Ascending aorta (tissue), 2 donors: ENCODE measurements around the gene CACNA1G. TPM values are rescaled to one million over a fixed set of nuclear protein-coding genes. Genes with fewer than 3 reads are reported as not detected.

ENCODE experiments used
- DNase-seq, 2 donors: peaks; one replicate each; pipeline ENCODE4 v3.0.0-alpha.2; 2019; ENCODE audit warnings: low spot score in 2 of 2
- H3K27ac ChIP-seq, 2 donors: fragments of 200-600 bp; sonication (generic); one replicate each; pipeline ENCODE4 v1.5.1; 2016 to 2017; ENCODE audit warnings: mild to moderate bottlenecking in 1 of 2
- H3K27me3 ChIP-seq: fragments of 200-600 bp; sonication (generic); one replicate; pipeline ENCODE4 v1.5.1; 2017
- H3K36me3 ChIP-seq, 2 donors: fragments of 200-600 bp; sonication (generic); one replicate each; pipeline ENCODE4 v1.5.1; 2016
- H3K4me1 ChIP-seq, 2 donors: fragments of 200-600 bp; sonication (generic); one replicate each; pipeline ENCODE4 v1.5.1; 2016 to 2017; ENCODE audit warnings: mild to moderate bottlenecking in 1 of 2
- H3K4me3 ChIP-seq, 2 donors: fragments of 200-600 bp; sonication (generic); one replicate each; pipeline ENCODE4 v1.5.1; 2016 to 2017; ENCODE audit warnings: mild to moderate bottlenecking in 1 of 2
- H3K9me3 ChIP-seq, 2 donors: fragments of 200-600 bp; sonication (generic); one replicate each; pipeline ENCODE4 v1.5.1; 2016
- intact Hi-C: fragments of 100-400 bp; cut with DNase I; formaldehyde crosslinking; loops from one replicate; pipeline ENCODE4 v1.15.1; 2023
- total RNA-seq: library from RNA; depleted of rRNA; stranded (reverse); fragments of >200 nt; gene quantifications from one replicate; pipeline ENCODE4 v1.1.0, GENCODE V29; 2016
- TF ChIP-seq, protein P1 (sequence below), 3 experiments: fragments of 200-600 bp in 2 of 3; fragments of 450-650 bp in 1 of 3; sonication (generic) in 2 of 3; IDR thresholded peaks; one replicate each; pipeline ENCODE4 v1.5.1; 2016 to 2019; ENCODE audit warnings: antibody characterized with exemption in 3 of 3, mild to moderate bottlenecking in 1 of 3, moderate library complexity in 1 of 3

Gene CACNA1G
- total RNA-seq, 1 donor from 2014 or later: 1.2 TPM

- no peaks in the 10 kb centered on the region for H3K36me3 ChIP-seq
- TF ChIP-seq, protein P1, sequence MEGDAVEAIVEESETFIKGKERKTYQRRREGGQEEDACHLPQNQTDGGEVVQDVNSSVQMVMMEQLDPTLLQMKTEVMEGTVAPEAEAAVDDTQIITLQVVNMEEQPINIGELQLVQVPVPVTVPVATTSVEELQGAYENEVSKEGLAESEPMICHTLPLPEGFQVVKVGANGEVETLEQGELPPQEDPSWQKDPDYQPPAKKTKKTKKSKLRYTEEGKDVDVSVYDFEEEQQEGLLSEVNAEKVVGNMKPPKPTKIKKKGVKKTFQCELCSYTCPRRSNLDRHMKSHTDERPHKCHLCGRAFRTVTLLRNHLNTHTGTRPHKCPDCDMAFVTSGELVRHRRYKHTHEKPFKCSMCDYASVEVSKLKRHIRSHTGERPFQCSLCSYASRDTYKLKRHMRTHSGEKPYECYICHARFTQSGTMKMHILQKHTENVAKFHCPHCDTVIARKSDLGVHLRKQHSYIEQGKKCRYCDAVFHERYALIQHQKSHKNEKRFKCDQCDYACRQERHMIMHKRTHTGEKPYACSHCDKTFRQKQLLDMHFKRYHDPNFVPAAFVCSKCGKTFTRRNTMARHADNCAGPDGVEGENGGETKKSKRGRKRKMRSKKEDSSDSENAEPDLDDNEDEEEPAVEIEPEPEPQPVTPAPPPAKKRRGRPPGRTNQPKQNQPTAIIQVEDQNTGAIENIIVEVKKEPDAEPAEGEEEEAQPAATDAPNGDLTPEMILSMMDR (IDR thresholded peaks at IDR 0.05): no peak
- H3K27ac ChIP-seq: no peak overlapping the region
- H3K4me3 ChIP-seq: no peak overlapping the region
- no peaks in the 10 kb centered on the region for H3K4me1 ChIP-seq
- DNase-seq: no peak
- no peaks in the 10 kb centered on the region for H3K9me3 ChIP-seq
- H3K27me3 ChIP-seq: no peaks in the 10 kb centered on the region
- intact Hi-C loops: no loop called here
These were observed 43.5 kb upstream of the CACNA1G start for GRCh38 chr17:50517011-50517410.

- TF ChIP-seq, protein P1 (IDR thresholded peaks at IDR 0.05): no peak
- Histone ChIP-seq H3K4me1 (no peaks in the 10 kb centered on the region), H3K27ac (no peak overlapping the region), H3K4me3 (no peak overlapping the region), H3K9me3 (no peaks in the 10 kb centered on the region), H3K36me3 (no peaks in the 10 kb centered on the region), H3K27me3 (no peaks in the 10 kb centered on the region)
- intact Hi-C loops: no loop called here
- no peak for DNase-seq
These were observed 42.8 kb upstream of the CACNA1G start for GRCh38 chr17:50517504-50518383.

DNA sequence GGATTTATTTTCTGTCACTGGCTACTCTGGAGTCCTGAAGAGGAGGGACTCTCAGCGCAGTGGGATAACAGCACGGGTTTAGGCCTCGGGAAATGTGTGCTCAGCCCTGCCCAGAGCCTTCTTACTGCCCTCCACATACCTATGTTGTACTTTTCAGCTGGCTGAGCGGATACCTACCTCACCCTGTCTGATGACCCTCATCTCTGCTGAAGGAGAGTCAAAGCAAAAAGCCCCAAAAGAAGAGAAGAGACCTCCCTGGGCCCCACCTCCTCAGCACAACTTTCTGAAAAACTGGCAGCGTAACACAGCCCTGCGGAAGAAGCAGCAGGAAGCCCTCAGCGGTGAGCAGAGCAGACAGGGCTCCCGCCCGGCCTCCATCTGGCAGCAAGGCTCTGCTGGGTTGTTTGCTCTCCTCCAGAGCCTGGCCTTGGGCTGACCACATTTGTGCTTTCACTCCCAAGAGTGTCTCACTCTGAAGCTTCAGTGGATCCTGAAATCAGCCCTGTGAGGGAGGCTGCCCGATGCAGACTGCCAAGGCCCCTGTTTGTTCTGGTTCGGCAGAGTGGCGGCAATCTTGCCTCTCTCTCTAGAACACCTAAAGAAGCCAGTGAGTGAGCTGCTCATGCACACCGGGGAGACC, 42.0 kb upstream of the CACNA1G start:
- DNase-seq: no peak
- H3K27me3 ChIP-seq: no peaks in the 10 kb centered on the region
- no peaks in the 10 kb centered on the region for H3K9me3 ChIP-seq
- no peak overlapping the region for H3K27ac ChIP-seq
- TF ChIP-seq, protein P1 (IDR thresholded peaks at IDR 0.05): no peak
- intact Hi-C loops: no loop called here
- H3K4me1 ChIP-seq: no peaks in the 10 kb centered on the region
- no peaks in the 10 kb centered on the region for H3K36me3 ChIP-seq
- H3K4me3 ChIP-seq: no peak overlapping the region

DNA sequence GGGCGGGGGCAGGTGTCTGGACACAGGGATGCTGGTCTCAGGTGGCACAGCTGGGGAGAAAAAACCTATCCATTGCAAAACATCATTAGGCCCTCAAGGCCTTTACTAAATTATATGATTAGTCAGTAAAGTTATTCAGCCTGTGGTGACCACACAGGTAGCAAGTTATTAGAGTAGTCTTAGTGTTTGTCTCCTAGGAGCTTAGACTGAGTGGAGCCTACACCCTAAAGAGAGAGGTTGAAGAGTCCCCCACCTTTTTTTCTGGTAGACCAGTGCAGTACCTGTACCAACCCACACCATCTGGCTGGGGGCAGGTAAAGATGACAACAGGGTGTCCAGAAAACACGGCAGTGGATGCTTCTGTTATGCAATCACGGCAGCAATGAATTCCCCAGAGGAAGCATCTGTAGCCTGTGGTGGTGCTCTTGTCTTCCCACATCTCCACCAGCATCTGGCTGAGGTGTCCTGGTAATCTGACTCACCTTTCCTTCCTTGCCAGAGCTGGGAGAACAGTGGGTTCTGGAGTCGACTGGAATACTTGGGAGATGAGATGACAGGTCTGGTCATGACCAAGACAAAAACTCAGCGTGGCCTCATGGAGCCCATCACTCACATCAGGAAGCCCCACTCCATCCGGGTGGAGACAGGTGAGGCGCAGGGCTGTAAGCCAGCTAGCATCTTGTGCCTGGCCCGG, 41.2 kb upstream of the CACNA1G start:
- H3K36me3 ChIP-seq: no peaks in the 10 kb centered on the region
- no peak overlapping the region for H3K4me3 ChIP-seq
- DNase-seq: no peak
- intact Hi-C loops: no loop called here
- no peaks in the 10 kb centered on the region for H3K4me1 ChIP-seq
- TF ChIP-seq, protein P1 (IDR thresholded peaks at IDR 0.05): no peak
- no peaks in the 10 kb centered on the region for H3K9me3 ChIP-seq
- H3K27ac ChIP-seq: no peak overlapping the region
- H3K27me3 ChIP-seq: no peaks in the 10 kb centered on the region

DNA sequence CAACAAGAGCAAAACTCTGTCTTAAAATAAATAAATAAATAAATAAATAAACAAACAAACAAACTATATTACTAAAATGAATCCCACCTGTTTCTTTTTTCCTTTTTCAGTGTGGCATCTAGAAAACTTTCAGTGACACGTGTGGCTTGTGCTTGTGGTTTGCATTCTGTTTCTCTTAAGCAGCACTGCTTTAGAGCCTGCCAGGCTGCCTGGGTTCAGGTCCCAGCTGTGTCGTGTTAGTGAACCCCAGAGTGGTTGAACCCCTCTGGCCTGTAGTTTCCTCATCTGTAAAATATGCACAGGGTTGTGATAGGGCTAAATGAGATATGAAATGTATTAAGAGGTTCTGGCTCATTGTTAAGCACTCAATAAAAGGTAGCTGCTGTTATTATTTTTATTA, 40.0 kb upstream of the CACNA1G start:
- Histone ChIP-seq H3K4me1 (no peaks in the 10 kb centered on the region), H3K4me3 (no peak overlapping the region), H3K27ac (no peak overlapping the region), H3K9me3 (no peaks in the 10 kb centered on the region), H3K36me3 (no peaks in the 10 kb centered on the region), H3K27me3 (no peaks in the 10 kb centered on the region)
- TF ChIP-seq, protein P1 (IDR thresholded peaks at IDR 0.05): no peak
- no peak for DNase-seq
- intact Hi-C loops: no loop called here
